Motor neuron (in vitro differentiated cells): ENCODE measurements around the gene C20orf204. TPM values are rescaled to one million over a fixed set of nuclear protein-coding genes. Genes with fewer than 3 reads are reported as not detected.
"Not testable (repeated sequence)": the region's sequence is repeated elsewhere in the genome, so short reads cannot be mapped to it uniquely, and the experiment has no call there.

Experiments used
- ATAC-seq, 8 experiments: fragments of 200-7000 bp; cut with Tn5 transposase; replicated peaks in 6 of 8; 2 replicates each; pipeline ENCODE4 v1.8.0; 2021; ENCODE audit warnings: mild to moderate bottlenecking in 8 of 8, moderate library complexity in 8 of 8
- H3K27ac ChIP-seq, 2 donors: fragments of 250-450 bp; sonication (Bioruptor Pico); 2 replicates each; pipeline ENCODE4 v1.9.0; 2021; ENCODE audit warnings: antibody characterized with exemption in 2 of 2, mild to moderate bottlenecking in 2 of 2, moderate library complexity in 1 of 2
- H3K4me1 ChIP-seq, 2 donors: fragments of 250-450 bp; sonication (Bioruptor Pico); replicated peaks in 1 of 2; 2 replicates each; pipeline ENCODE4 v1.6.1; 2021; ENCODE audit warnings: antibody characterized with exemption in 2 of 2, mild to moderate bottlenecking in 2 of 2, moderate library complexity in 1 of 2
- H3K4me3 ChIP-seq, 5 donors: fragments of 250-450 bp; sonication (Bioruptor Pico); 2 replicates each; pipeline ENCODE4 v1.9.0; 2021; ENCODE audit warnings: antibody characterized with exemption in 5 of 5, mild to moderate bottlenecking in 5 of 5, moderate library complexity in 4 of 5
- WGBS, 10 experiments: fragments of 450-650 bp; shearing (Covaris generic); methylation state at CpG; one replicate each; pipeline ENCODE4 v1.0.0; 2022; 5-methylcytosine and 5-hydroxymethylcytosine counted together
- in situ Hi-C, 9 experiments: fragments of 400-800 bp; cut with MboI; loops; one replicate each; pipeline ENCODE4 v1.15.0; 2021; ENCODE audit warnings: low sequenced_read_pairs in 9 of 9, low pct_unique_long_range_greater_than_20kb in 2 of 9; ENCODE audit not compliant: unreplicated experiment in 9 of 9
- total RNA-seq, 8 experiments: library from RNA; unstranded; fragments of 300-600 nt; gene quantifications; 2 replicates each; pipeline versions ENCODE4 v1.2.3 to v1.2.4, GENCODE V29; 2022

The C20orf204 gene
- total RNA-seq, 8 experiments from 2014 or later: 0.61 to 2.5 (median 1.0) TPM

DNA sequence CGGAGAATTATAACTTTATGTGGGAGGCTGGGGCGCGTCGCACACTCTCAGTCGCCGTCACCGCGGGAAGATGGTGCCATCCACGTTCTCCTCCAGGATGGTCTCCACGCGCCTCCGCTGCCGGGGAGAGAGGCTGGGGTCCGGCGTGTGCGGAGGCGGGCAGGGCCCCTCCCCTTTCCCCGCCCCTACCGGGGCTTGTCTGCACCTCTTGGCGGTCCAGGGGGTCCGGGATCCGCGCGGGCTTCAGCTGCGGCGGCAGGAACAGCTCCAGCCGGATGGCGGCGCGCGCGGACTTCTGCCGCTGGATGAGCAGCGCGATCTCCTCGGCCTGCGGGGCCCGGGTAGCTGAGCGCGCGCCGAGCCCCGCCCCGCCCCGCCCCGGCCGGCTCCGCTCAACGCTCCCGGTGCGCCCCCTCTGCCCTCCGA, 47.4 kb downstream of the C20orf204 start:
- WGBS, 10 experiments: 0 to 15% methylated on average over 1 to 5 of the region's 52 CpGs; no CpG with 5 or more reads in 8 of the 10 experiments
- ATAC-seq: peak; percentile 43 to 78 (median 51)
- Histone ChIP-seq H3K4me3 (peak overlapping the region; percentile 31 to 48 (median 39)), H3K27ac (no peak overlapping the region), H3K4me1 (peaks cover 21 to 36% of the 10 kb centered on the region in 2 donors)
- in situ Hi-C loops: no loop called here

- 0 to 36% (median 12%) methylated on average over 1 to 5 of the region's 86 CpGs; no CpG with 5 or more reads in 6 of the 10 experiments for WGBS, 10 experiments
- peaks cover 15 to 31% of the 10 kb centered on the region in 2 donors for H3K4me1 ChIP-seq
- in situ Hi-C loops: no loop called here
- peak in 6 of 8 experiments; percentile 4 to 25 (median 7) for ATAC-seq
- no peak within 1 kb of the TSS for H3K27ac ChIP-seq
- H3K4me3 ChIP-seq: peak within 1 kb of the TSS; percentile 31 to 48 (median 39)
Measured at GRCh38 chr20:64083804-64084684, 48.1 kb downstream of the C20orf204 start, which contains the start of gene LKAAEAR1. TSS of gene LKAAEAR1 (minus strand) at chr20:64084398. CDS start at chr20:64084219, 179 bp downstream.

- H3K4me3 ChIP-seq: peak overlapping the region in 1 of 5 donors; percentile 48
- peak in 6 of 8 experiments; percentile 0 to 26 (median 8) for ATAC-seq
- H3K27ac ChIP-seq: no peak overlapping the region
- WGBS, 10 experiments: no CpG with 5 or more reads among the region's 23 CpGs
- H3K4me1 ChIP-seq: peaks cover 19 to 35% of the 10 kb centered on the region in 2 donors
- in situ Hi-C loops: no loop called here
Measured at GRCh38 chr20:64084685-64085152, 48.7 kb downstream of the C20orf204 start.

GRCh38 chr20:64086801-64087200, 50.8 kb downstream of the C20orf204 start:
- no peak overlapping the region for H3K4me3 ChIP-seq
- H3K4me1 ChIP-seq: peaks cover 34 to 47% of the 10 kb centered on the region in 2 donors
- 25% methylated on average over 2 of the region's 11 CpGs; no CpG with 5 or more reads in 9 of the 10 experiments for WGBS, 10 experiments
- no peak for ATAC-seq
- H3K27ac ChIP-seq: no peak overlapping the region
- in situ Hi-C loops: no loop called here

DNA sequence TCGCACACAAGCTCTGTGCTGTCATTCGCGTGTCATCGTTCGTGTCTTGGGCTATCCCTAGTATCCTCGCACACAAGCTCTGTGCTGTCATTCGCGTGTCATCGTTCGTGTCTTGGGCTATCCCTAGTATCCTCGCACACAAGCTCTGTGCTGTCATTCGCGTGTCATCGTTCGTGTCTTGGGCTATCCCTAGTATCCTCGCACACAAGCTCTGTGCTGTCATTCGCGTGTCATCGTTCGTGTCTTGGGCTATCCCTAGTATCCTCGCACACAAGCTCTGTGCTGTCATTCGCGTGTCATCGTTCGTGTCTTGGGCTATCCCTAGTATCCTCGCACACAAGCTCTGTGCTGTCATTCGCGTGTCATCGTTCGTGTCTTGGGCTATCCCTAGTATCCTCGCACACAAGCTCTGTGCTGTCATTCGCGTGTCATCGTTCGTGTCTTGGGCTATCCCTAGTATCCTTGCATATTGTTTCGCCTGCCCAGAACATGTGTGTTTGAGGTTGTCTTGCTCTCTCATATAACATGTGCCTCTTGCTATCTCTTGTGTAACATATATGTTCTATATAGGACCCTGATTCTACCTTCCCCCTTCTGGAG, 51.3 kb downstream of the C20orf204 start:
- in situ Hi-C loops, ATAC-seq, H3K27ac ChIP-seq, H3K4me3 ChIP-seq: not testable (repeated sequence)
- WGBS, 10 experiments: no CpG with 5 or more reads among the region's 36 CpGs
- H3K4me1 ChIP-seq: peaks cover 39 to 47% of the 10 kb centered on the region in 2 donors

GRCh38 chr20:64088586-64088985, 52.6 kb downstream of the C20orf204 start:
- H3K4me3 ChIP-seq, H3K27ac ChIP-seq, ATAC-seq, in situ Hi-C loops: not testable (repeated sequence)
- peaks cover 46 to 50% of the 10 kb centered on the region in 2 donors for H3K4me1 ChIP-seq

Other genes starting within 250 kb of the C20orf204 start
- gene ZBTB46, start 204.9 kb upstream of the C20orf204 start, total RNA-seq: 10 to 100 TPM in 5 of 8 experiments, 1 to 10 TPM in 3; 2.2 to 23.5 (median 16.2) TPM
- gene ABHD16B, start 174.7 kb upstream of the C20orf204 start, total RNA-seq: under 1 TPM in 1 of 8 experiments, not detected in 7; 0.60 TPM
- 100 to 1,000 TPM in 1 of 8 experiments, 10 to 100 TPM in 7; 41.3 to 108 (median 70.4) TPM for gene TPD52L2, start 170.9 kb upstream of the C20orf204 start, total RNA-seq
- 10 to 100 TPM; 31.7 to 80.7 (median 41.5) TPM for gene DNAJC5, start 141.1 kb upstream of the C20orf204 start, total RNA-seq
- 10 to 100 TPM; 15.5 to 59.3 (median 24.6) TPM for gene UCKL1, start 79.8 kb upstream of the C20orf204 start, total RNA-seq
- gene ZNF512B, start 66.3 kb upstream of the C20orf204 start, total RNA-seq: 10 to 100 TPM in 7 of 8 experiments, 1 to 10 TPM in 1; 9.3 to 27.9 (median 16.3) TPM
- 1 to 10 TPM in 7 of 8 experiments, under 1 TPM in 1; 0.51 to 9.5 (median 6.1) TPM for gene SAMD10, start 56.5 kb upstream of the C20orf204 start, total RNA-seq
- 10 to 100 TPM; 38.2 to 97.9 (median 64.2) TPM for gene PRPF6, start 55.0 kb upstream of the C20orf204 start, total RNA-seq
- under 1 TPM in 6 of 8 experiments, not detected in 2; 0.05 to 0.54 (median 0.21) TPM for gene SOX18, start 13.5 kb downstream of the C20orf204 start, total RNA-seq
- 10 to 100 TPM; 22.4 to 70.3 (median 37.1) TPM for gene TCEA2, start 27.0 kb downstream of the C20orf204 start, total RNA-seq
- 1 to 10 TPM in 7 of 8 experiments, under 1 TPM in 1; 0.92 to 8.8 (median 3.3) TPM for gene RGS19, start 43.3 kb downstream of the C20orf204 start, total RNA-seq
- gene OPRL1, start 43.9 kb downstream of the C20orf204 start, total RNA-seq: 1 to 10 TPM in 4 of 8 experiments, under 1 TPM in 4; 0.15 to 3.1 (median 1.5) TPM
- gene LKAAEAR1, start 48.2 kb downstream of the C20orf204 start, total RNA-seq: under 1 TPM in 2 of 8 experiments, not detected in 6; 0.52 to 0.76 TPM
- 1 to 10 TPM in 1 of 8 experiments, under 1 TPM in 3, not detected in 4; 0.11 to 1.3 (median 0.48) TPM for gene NPBWR2, start 71.4 kb downstream of the C20orf204 start, total RNA-seq
- 10 to 100 TPM in 4 of 8 experiments, 1 to 10 TPM in 1, under 1 TPM in 3; 0.10 to 42.7 (median 14.0) TPM for gene MYT1, start 128.3 kb downstream of the C20orf204 start, total RNA-seq
- 10 to 100 TPM; 24.1 to 68.5 (median 32.7) TPM for gene PCMTD2, start 219.6 kb downstream of the C20orf204 start, total RNA-seq